Measurements from ENCODE around the gene TGFBR2.

Gene TGFBR2

DNA sequence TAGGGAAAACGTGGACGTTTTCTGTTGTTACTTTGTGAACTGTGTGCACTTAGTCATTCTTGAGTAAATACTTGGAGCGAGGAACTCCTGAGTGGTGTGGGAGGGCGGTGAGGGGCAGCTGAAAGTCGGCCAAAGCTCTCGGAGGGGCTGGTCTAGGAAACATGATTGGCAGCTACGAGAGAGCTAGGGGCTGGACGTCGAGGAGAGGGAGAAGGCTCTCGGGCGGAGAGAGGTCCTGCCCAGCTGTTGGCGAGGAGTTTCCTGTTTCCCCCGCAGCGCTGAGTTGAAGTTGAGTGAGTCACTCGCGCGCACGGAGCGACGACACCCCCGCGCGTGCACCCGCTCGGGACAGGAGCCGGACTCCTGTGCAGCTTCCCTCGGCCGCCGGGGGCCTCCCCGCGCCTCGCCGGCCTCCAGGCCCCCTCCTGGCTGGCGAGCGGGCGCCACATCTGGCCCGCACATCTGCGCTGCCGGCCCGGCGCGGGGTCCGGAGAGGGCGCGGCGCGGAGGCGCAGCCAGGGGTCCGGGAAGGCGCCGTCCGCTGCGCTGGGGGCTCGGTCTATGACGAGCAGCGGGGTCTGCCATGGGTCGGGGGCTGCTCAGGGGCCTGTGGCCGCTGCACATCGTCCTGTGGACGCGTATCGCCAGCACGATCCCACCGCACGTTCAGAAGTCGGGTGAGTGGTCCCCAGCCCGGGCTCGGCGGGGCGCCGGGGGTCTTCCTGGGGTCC, at the start of gene TGFBR2:
TGFBR2 (plus strand) TSS at position 301 of the 731 bp plus-strand sequence; CDS start at position 584, 283 bp downstream.
- Histone ChIP-seq H3K9me3 (ENCODE audit: control insufficient read depth, insufficient read depth, low read depth, low read length) (no peaks in the 10 kb centered on the region), H3K27ac (ENCODE audit: low read depth, low read length) (peak within 1 kb of the TSS; percentile 61; the same call in 1 of the 2 replicates), H3K4me1 (ENCODE audit: control insufficient read depth, insufficient read depth, low read length) (peaks cover 19% of the 10 kb centered on the region), H3K4me3 (ENCODE audit: low read depth, low read length) (peak within 1 kb of the TSS; percentile 85), H3K36me3 (ENCODE audit: control insufficient read depth, insufficient read depth, low read length) (no peaks in the 10 kb centered on the region), H3K27me3 (ENCODE audit: control insufficient read depth, insufficient read depth, low read length) (peaks cover 12% of the 10 kb centered on the region), H3K9ac (ENCODE audit: low read length) (peak within 1 kb of the TSS; percentile 80)

GRCh38 chr3:30557746-30558303, 48.6 kb upstream of the TGFBR2 start:
- H3K27ac ChIP-seq (ENCODE audit: low read depth, low read length): no peak overlapping the region
- no peak overlapping the region for H3K9ac ChIP-seq (ENCODE audit: low read length)
- H3K4me1 ChIP-seq (ENCODE audit: control insufficient read depth, insufficient read depth, low read length): peaks cover 6% of the 10 kb centered on the region
- H3K9me3 ChIP-seq (ENCODE audit: control insufficient read depth, insufficient read depth, low read depth, low read length): no peaks in the 10 kb centered on the region
- H3K36me3 ChIP-seq (ENCODE audit: control insufficient read depth, insufficient read depth, low read length): no peaks in the 10 kb centered on the region
- H3K27me3 ChIP-seq (ENCODE audit: control insufficient read depth, insufficient read depth, low read length): no peaks in the 10 kb centered on the region
- H3K4me3 ChIP-seq (ENCODE audit: low read depth, low read length): no peak overlapping the region

DNA sequence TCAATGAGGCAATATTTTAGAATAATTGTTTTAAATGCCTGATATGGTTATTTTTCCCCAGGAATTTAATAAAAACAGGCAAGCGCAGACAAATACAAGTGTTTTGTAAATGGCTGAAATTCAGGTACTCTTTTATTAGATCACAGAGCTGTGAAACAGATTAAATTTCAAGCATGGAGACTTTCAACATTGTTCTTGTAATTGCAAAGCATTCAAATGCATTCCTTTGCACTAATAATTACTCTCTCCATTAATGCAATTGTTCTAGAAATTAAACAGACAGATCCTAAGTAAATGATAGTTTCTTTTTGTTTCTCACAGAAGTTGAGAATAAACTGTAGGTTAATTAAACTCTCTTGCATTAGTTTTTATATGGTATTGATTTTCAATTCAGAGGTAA, 42.4 kb upstream of the TGFBR2 start:
- Histone ChIP-seq H3K4me1 (ENCODE audit: control insufficient read depth, insufficient read depth, low read length) (peaks cover 2% of the 10 kb centered on the region; the same call in 1 of the 2 replicates), H3K27ac (ENCODE audit: low read depth, low read length) (no peak overlapping the region), H3K27me3 (ENCODE audit: control insufficient read depth, insufficient read depth, low read length) (no peaks in the 10 kb centered on the region), H3K9ac (ENCODE audit: low read length) (no peak overlapping the region), H3K36me3 (ENCODE audit: control insufficient read depth, insufficient read depth, low read length) (no peaks in the 10 kb centered on the region), H3K9me3 (ENCODE audit: control insufficient read depth, insufficient read depth, low read depth, low read length) (no peaks in the 10 kb centered on the region), H3K4me3 (ENCODE audit: low read depth, low read length) (no peak overlapping the region)

- Histone ChIP-seq H3K9me3 (ENCODE audit: control insufficient read depth, insufficient read depth, low read depth, low read length) (no peaks in the 10 kb centered on the region), H3K36me3 (ENCODE audit: control insufficient read depth, insufficient read depth, low read length) (no peaks in the 10 kb centered on the region), H3K27ac (ENCODE audit: low read depth, low read length) (no peak overlapping the region), H3K4me3 (ENCODE audit: low read depth, low read length) (no peak overlapping the region), H3K9ac (ENCODE audit: low read length) (no peak overlapping the region), H3K4me1 (ENCODE audit: control insufficient read depth, insufficient read depth, low read length) (peaks cover 2% of the 10 kb centered on the region; the same call in 1 of the 2 replicates), H3K27me3 (ENCODE audit: control insufficient read depth, insufficient read depth, low read length) (no peaks in the 10 kb centered on the region)
These were observed 39.2 kb upstream of the TGFBR2 start for GRCh38 chr3:30567139-30567753.

- Histone ChIP-seq H3K9ac (ENCODE audit: low read length) (no peak overlapping the region), H3K9me3 (ENCODE audit: control insufficient read depth, insufficient read depth, low read depth, low read length) (no peaks in the 10 kb centered on the region), H3K4me3 (ENCODE audit: low read depth, low read length) (no peak overlapping the region), H3K27me3 (ENCODE audit: control insufficient read depth, insufficient read depth, low read length) (no peaks in the 10 kb centered on the region), H3K27ac (ENCODE audit: low read depth, low read length) (no peak overlapping the region), H3K36me3 (ENCODE audit: control insufficient read depth, insufficient read depth, low read length) (no peaks in the 10 kb centered on the region), H3K4me1 (ENCODE audit: control insufficient read depth, insufficient read depth, low read length) (peaks cover 8% of the 10 kb centered on the region)
These were observed 29.5 kb upstream of the TGFBR2 start for GRCh38 chr3:30576946-30577345.

DNA sequence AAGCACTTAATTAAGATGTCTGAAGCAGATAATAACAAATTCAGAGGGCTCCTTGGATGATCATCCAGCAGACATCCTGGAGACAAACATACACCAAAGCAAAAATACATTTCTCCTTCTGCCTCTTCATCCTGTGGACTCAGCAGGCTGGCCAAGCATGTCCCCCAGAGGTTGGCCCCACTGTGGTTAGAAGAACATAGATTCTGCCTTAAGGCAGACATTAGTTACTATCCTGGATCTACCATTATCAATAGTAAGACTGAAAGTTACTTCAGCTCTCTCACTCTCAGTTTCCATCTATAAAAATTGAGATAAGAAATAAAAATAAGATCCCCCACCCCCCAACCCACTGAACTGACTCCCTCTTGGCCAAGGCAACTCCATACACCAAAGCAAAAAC, 28.6 kb upstream of the TGFBR2 start:
- no peak overlapping the region for H3K9ac ChIP-seq (ENCODE audit: low read length)
- peaks cover 10% of the 10 kb centered on the region for H3K4me1 ChIP-seq (ENCODE audit: control insufficient read depth, insufficient read depth, low read length)
- H3K27ac ChIP-seq (ENCODE audit: low read depth, low read length): no peak overlapping the region
- H3K27me3 ChIP-seq (ENCODE audit: control insufficient read depth, insufficient read depth, low read length): no peaks in the 10 kb centered on the region
- no peak overlapping the region for H3K4me3 ChIP-seq (ENCODE audit: low read depth, low read length)
- no peaks in the 10 kb centered on the region for H3K9me3 ChIP-seq (ENCODE audit: control insufficient read depth, insufficient read depth, low read depth, low read length)
- H3K36me3 ChIP-seq (ENCODE audit: control insufficient read depth, insufficient read depth, low read length): no peaks in the 10 kb centered on the region

GRCh38 chr3:30578479-30578878, 27.9 kb upstream of the TGFBR2 start:
- Histone ChIP-seq H3K9me3 (ENCODE audit: control insufficient read depth, insufficient read depth, low read depth, low read length) (no peaks in the 10 kb centered on the region), H3K4me1 (ENCODE audit: control insufficient read depth, insufficient read depth, low read length) (peaks cover 10% of the 10 kb centered on the region), H3K9ac (ENCODE audit: low read length) (no peak overlapping the region), H3K36me3 (ENCODE audit: control insufficient read depth, insufficient read depth, low read length) (no peaks in the 10 kb centered on the region), H3K27me3 (ENCODE audit: control insufficient read depth, insufficient read depth, low read length) (no peaks in the 10 kb centered on the region), H3K27ac (ENCODE audit: low read depth, low read length) (no peak overlapping the region), H3K4me3 (ENCODE audit: low read depth, low read length) (no peak overlapping the region)

DNA sequence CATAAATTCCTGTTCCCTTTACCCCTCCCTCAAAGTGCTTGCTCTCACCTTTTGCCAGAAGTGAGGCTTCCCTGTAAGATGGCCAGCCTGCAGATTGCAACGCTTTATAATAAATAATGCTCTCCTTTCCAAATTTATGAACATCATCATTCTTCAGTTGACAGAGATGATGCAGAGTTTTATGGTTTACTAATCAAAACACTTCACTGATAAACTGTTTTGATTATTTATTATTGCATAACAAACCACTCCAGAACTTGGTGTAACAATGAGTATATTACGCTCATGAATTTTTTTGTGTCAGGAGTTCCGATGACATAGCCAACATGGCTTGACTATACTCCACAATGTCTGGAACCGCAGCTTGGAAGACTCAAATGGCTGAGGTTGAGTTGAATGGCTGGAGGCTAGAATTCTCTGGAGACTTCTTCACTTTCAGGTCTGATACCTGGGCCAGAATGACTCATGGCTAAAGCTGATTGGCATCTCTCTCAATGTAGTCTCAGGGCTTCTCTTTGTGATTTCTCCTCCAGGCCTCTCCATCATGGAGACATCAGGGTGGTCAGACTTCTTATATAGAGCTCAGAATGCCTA, 27.3 kb upstream of the TGFBR2 start:
- Histone ChIP-seq H3K36me3 (ENCODE audit: control insufficient read depth, insufficient read depth, low read length) (no peaks in the 10 kb centered on the region), H3K9me3 (ENCODE audit: control insufficient read depth, insufficient read depth, low read depth, low read length) (no peaks in the 10 kb centered on the region), H3K27ac (ENCODE audit: low read depth, low read length) (no peak overlapping the region), H3K4me3 (ENCODE audit: low read depth, low read length) (no peak overlapping the region), H3K9ac (ENCODE audit: low read length) (no peak overlapping the region), H3K27me3 (ENCODE audit: control insufficient read depth, insufficient read depth, low read length) (no peaks in the 10 kb centered on the region), H3K4me1 (ENCODE audit: control insufficient read depth, insufficient read depth, low read length) (peaks cover 10% of the 10 kb centered on the region)

DNA sequence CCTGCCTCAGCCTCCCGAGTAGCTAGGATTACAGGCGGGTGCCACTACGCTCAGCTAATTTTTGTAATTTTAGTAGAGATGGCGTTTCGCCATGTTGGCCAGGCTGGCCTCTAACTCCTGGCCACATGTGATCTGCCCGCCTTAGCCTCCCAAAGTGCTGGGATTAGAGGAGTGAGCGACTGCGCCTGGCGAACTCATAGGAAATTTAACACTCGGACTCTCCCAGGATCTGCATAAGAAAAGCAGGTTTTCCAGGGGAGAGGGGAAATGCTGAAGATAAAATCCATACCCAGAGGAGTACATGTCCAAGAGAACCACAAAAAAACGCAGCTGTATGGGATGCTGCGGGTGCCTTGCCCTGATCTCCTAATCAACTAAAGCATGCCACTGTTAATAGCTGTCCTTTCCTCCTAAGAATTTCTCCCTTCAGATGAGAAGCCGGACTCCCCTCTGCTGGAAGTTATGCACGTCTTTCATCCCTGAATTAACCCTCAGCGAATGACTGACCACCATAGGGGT, 25.3 kb upstream of the TGFBR2 start:
- Histone ChIP-seq H3K9ac (ENCODE audit: low read length) (no peak overlapping the region), H3K9me3 (ENCODE audit: control insufficient read depth, insufficient read depth, low read depth, low read length) (no peaks in the 10 kb centered on the region), H3K27ac (ENCODE audit: low read depth, low read length) (no peak overlapping the region), H3K36me3 (ENCODE audit: control insufficient read depth, insufficient read depth, low read length) (no peaks in the 10 kb centered on the region), H3K4me3 (ENCODE audit: low read depth, low read length) (no peak overlapping the region), H3K4me1 (ENCODE audit: control insufficient read depth, insufficient read depth, low read length) (peaks cover 10% of the 10 kb centered on the region), H3K27me3 (ENCODE audit: control insufficient read depth, insufficient read depth, low read length) (no peaks in the 10 kb centered on the region)

DNA sequence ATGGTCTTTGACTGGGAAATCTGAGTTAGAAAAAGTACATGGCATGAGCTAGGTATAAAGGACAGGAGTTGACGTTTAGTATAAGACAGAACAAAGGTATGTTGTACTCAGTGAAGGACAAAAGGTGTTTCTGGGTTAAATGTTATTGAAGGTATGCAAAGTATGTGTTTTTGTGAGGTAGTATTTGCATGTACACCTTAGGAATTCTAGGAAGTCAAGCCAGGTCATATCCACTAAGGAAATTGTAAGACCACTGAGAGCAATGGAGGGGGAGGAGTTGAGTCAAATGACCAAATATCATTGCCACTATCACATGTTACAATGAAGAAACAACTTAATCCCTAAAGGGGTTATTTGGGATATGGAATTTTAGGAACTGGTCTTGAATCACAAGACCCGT, 24.4 kb upstream of the TGFBR2 start:
- Histone ChIP-seq H3K27ac (ENCODE audit: low read depth, low read length) (no peak overlapping the region), H3K4me3 (ENCODE audit: low read depth, low read length) (no peak overlapping the region), H3K9me3 (ENCODE audit: control insufficient read depth, insufficient read depth, low read depth, low read length) (no peaks in the 10 kb centered on the region), H3K9ac (ENCODE audit: low read length) (no peak overlapping the region), H3K27me3 (ENCODE audit: control insufficient read depth, insufficient read depth, low read length) (no peaks in the 10 kb centered on the region), H3K4me1 (ENCODE audit: control insufficient read depth, insufficient read depth, low read length) (peaks cover 10% of the 10 kb centered on the region), H3K36me3 (ENCODE audit: control insufficient read depth, insufficient read depth, low read length) (no peaks in the 10 kb centered on the region)

DNA sequence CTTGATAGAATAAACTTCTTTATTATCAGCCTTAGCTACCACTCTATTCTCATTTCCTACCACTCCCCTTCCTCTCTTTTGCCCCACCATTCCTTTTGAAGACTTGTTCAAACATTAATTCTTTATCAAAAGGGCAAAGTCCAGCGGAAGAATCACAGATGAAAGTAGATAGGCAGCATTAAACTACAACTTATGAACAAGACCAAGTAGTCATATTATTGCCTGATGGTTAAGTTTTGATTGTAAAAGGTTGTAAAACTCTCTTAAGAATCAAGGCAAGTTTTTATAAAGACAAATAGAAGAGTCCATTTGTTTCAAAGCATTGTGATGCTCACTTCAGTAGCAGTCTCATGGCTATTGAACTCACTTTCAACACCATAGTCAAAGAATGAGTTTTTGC, 22.4 kb upstream of the TGFBR2 start:
- no peaks in the 10 kb centered on the region for H3K36me3 ChIP-seq (ENCODE audit: control insufficient read depth, insufficient read depth, low read length)
- H3K9ac ChIP-seq (ENCODE audit: low read length): no peak overlapping the region
- peaks cover 10% of the 10 kb centered on the region for H3K4me1 ChIP-seq (ENCODE audit: control insufficient read depth, insufficient read depth, low read length)
- H3K27ac ChIP-seq (ENCODE audit: low read depth, low read length): no peak overlapping the region
- H3K4me3 ChIP-seq (ENCODE audit: low read depth, low read length): no peak overlapping the region
- no peaks in the 10 kb centered on the region for H3K27me3 ChIP-seq (ENCODE audit: control insufficient read depth, insufficient read depth, low read length)
- no peaks in the 10 kb centered on the region for H3K9me3 ChIP-seq (ENCODE audit: control insufficient read depth, insufficient read depth, low read depth, low read length)

Data from HUES6 (cell line).